ENCODE data around the gene SLC47A2.

The SLC47A2 gene

DNA sequence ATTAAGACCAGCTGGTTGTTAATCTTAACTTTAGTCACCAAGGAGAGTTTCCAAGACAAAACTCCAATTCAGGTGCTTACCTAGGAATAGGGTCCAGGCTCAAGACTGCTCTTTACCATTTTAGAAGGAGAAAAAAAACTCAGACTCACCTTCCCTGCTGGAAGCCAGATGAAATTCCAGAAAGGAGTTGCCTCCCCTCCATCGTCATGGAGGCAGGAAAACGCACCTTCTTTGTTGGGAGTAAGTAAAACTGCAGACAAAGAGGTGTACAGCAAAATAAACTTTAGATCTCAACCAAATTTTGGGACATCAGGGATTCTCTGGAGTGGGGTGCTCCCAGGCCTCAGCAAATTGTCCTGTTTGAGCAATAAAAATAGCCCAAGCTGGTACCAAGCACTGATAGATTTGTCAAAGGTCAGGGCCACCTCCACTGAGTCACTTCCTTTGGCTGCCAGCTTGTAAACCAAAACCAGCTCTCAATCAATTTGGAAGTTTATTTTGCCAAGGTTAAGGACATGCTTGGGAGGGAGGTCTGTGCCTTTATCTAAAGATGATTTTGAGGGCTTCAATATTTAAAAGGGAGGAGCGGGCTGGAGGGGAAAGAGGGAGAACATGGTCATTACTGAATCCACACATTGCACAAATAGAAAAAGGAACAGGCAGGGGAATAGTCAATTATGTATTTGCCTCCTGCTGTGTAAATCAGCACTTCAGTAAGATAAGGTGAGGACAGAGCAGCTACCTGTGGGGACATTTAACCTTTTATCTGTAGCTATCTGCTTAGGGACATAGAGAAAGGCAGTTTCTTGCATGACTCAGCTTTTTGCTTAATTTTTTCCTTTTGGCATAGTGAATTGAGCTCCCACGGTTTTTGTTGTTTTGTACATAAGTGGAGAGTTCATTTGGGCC, 69.3 kb downstream of the SLC47A2 start:
- no peak for DNase-seq (ENCODE audit: low read depth, low spot score)

DNA sequence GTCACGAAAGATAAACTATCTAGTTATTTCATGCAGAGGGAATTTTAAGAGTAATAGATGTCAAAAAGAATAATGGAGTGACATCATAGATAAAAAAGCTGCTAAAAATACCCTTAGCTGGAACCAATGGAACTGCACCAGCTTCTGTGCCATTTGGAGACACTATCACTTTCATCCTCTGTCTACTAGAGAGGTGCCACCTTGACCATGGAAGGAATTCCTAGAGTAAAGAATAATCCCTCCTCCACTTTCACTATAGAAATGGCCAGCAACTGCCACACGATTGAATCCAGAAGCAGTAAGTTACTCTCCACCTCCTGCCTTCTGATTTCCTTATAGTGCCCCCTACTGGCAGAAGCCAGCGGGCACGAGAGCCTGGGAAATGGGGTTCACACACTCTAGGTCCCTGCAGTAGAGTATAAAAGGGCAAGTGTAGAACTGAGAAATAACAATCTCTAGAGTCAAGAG, 70.6 kb downstream of the SLC47A2 start:
- no peak for DNase-seq (ENCODE audit: low read depth, low spot score)

DNA sequence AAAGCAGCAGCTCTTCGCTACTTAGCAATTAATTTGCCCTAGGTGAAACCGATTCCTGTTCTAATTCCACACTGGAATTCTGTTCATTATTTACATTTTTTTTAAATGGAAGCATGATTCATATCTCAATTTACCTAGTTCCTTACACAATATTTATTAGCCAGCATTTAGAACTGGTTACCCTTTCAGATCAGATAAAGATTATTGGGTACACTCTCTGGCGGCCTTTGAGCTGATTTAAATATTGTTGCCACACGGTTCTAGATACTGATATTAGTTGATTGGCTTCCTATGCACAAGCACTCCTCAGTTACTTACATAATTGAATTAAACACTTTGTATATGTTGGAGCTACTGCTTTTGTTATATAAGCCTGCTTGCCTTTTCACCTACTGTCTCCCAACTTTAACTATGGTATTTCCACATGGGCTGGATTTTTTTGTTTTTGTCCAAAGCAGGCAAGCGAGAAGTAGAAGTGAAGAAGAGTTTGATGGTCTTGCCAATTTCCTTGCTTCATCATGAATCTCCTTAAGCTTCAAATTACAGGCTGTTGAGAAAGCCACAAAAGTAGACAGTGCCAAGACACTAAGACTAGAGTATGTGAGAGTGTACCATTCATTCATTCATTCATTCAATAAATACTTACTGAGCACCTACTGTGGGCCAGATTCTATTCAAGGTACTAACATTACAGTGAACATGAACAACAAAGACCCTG, 71.7 kb downstream of the SLC47A2 start:
- no peak for DNase-seq (ENCODE audit: low read depth, low spot score)

DNA sequence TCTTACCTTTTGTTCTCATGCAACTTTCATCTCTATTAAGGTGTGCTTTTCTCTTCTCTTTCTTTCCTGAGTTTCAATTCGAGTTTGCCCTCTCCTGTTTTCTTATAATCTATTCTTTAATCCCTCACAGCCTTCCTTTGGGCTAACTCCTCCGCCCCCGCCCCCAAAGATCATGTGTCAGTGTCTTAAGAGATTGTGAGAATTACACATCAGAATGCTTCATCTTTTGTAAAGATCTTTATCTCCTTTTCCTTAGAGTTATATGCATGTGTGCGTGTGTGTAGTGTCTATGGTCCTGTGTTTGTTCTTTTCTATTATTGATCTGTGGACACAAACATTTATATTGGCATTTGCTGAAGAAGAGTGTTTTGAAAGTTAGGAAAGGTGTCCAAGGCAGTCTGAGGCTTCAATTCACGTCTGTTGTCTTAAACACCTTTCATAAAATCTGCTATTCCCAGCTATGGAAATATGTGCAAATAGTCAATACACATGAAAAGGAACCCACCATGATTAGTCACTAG, 74.0 kb downstream of the SLC47A2 start:
- DNase-seq (ENCODE audit: low read depth, low spot score) = no peak

DNA sequence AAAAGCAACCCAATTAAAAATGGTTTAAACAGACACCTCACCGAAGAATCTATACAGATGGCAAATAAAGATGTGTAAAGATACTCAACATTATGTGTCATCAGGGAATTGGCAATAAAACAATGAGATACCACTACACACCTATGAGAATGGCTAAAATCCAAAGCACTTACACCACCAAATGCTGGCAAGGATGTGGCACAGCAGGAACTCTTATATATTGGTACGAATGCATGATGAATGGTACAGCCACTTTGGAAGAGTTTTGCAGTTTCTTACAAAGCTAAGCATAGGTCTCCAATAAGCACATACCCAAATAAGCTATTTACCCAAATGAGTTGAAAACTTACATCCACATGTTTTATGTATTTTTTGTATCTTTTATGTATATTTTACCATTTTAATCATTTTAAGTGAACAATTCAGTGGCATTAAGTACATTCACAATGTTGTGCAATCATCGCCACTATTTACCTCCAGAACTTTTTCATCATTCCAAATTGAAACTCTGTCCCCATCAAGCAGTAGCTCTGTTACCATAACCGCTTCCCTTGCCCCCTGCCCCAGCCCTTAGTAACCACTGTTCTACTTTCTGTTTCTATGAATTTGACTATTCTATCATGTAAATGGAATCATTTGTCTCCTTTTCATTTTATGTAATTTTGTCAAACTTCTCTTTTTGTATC, 74.6 kb downstream of the SLC47A2 start:
- no peak for DNase-seq (ENCODE audit: low read depth, low spot score)

DNA sequence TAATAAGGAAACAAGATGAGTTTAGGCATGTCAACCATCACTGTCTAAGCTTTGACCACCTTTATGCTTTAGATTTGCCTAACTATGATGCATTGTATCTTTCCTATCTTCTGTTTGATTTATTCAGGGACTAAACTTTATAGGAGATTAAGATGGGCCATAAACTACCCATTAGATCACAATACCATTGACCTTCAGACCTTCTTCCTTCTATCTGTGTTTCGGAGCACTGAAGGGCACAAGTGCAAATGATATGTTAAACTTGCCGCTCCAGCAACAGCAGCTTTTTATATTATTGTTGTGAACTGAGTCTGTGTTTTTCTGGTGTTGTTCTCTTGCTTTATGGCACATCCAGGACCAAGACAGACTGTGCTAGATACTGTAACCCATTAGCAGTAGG, 84.5 kb downstream of the SLC47A2 start:
- no peak for DNase-seq (ENCODE audit: low read depth, low spot score)

DNA sequence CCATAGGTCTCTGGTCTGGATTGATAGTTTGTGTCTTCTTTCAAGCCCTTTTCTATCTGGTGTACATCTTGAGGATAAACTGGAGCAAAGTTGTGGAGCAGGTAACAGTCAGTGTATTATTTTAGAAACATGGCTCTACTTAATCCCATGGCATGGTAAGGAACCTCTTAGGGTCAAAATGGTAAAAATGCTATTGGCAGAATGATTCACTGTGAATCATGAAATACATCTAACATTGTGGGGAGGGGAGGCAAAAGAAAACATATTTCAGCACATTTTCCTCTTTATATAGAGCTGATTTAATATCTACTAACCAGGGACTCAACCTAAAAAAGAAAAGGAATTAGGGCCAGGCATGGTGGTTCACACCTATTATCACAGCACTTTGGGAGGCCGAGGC, 85.7 kb downstream of the SLC47A2 start:
- DNase-seq (ENCODE audit: low read depth, low spot score) = no peak

DNA sequence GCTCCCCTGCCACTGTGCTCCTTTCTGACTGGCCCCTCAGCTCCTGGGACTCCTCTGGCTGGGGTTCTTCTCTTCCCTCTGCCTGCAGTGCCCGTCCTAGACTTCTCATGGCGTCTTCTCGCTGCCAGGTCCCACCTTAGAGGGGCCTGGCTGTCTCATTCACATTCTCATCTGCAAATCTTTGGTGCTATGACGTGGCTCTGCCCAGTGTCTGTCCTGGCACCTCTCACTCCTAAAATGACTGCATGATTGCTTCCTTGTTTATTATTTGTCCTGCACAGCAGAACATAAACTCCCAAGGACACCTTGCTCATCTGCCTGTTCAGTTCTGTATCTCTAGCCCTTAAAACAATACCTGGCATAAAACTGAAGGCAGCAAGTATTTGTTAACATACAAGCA, 86.3 kb downstream of the SLC47A2 start:
- DNase-seq (ENCODE audit: low read depth, low spot score) = no peak

DNA sequence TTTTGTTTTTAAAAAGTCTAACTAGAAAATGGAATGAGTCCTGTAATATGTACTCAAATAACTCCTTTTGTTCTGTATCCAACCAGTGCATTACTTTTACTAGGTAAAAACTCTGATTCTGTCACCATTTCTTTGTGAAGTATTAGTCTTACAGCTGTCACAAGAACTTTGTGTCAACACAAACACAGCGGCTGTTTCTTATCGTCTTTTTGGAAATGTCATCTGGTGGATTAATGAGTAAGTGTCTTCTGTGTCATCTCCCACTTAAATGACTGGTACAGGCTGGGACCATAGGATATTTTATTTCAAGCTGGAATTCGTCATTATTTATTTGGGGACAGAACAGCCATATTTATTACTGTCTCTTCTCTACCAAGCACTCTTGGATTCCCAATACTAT, 86.9 kb downstream of the SLC47A2 start:
- no peak for DNase-seq (ENCODE audit: low read depth, low spot score)
